ENCODE results near the gene CHD5. TPM values are rescaled to one million over a fixed set of nuclear protein-coding genes. Genes with fewer than 3 reads are reported as not detected.

The CHD5 gene
- total and polyA plus RNA-seq, 12 donors, result 0.07 to 56.5 (median 2.1) TPM; not detected in 2

DNA sequence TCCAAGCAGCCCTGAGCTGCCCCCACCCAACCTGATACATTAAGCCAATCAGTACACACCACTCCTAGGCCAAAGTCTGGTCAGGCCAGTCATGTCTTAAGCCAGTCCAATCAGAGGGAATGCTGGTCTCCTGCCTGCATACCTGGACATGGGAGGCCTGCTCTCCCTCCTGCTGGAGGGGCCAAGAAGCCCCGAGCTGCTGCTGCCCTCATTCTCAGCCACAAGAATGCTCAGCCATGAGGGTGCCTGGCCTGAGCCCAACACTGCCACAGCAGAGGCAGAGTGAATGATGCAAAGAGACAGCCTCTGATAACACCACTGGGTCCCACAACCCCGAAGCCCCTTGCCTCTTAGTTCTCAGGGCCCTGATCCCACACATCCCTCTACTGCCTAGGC is 23.0 kb downstream of the CHD5 start:
- Histone ChIP-seq H3K4me1 (replicated peaks in 1 of 2) (no peaks in the 10 kb centered on the region), H3K9me3 (replicated peaks in 1 of 3) (no peaks in the 10 kb centered on the region), H3K36me3 (replicated peaks in 1 of 2) (no peaks in the 10 kb centered on the region), H3K27me3 (no peaks in the 10 kb centered on the region), H3K27ac (no peak overlapping the region), H3K4me3 (no peak overlapping the region)
- TF ChIP-seq, protein P1, sequence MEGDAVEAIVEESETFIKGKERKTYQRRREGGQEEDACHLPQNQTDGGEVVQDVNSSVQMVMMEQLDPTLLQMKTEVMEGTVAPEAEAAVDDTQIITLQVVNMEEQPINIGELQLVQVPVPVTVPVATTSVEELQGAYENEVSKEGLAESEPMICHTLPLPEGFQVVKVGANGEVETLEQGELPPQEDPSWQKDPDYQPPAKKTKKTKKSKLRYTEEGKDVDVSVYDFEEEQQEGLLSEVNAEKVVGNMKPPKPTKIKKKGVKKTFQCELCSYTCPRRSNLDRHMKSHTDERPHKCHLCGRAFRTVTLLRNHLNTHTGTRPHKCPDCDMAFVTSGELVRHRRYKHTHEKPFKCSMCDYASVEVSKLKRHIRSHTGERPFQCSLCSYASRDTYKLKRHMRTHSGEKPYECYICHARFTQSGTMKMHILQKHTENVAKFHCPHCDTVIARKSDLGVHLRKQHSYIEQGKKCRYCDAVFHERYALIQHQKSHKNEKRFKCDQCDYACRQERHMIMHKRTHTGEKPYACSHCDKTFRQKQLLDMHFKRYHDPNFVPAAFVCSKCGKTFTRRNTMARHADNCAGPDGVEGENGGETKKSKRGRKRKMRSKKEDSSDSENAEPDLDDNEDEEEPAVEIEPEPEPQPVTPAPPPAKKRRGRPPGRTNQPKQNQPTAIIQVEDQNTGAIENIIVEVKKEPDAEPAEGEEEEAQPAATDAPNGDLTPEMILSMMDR (IDR thresholded peaks at IDR 0.05), result no peak
- no peak for TF ChIP-seq POLR2A (IDR thresholded peaks at IDR 0.05)
- DNase-seq, result no peak
- intact Hi-C loops (cut with DNase I), result no loop called here
- WGBS, 4 donors, result 46 to 72% (median 65%) methylated on average over 2 of the region's 2 CpGs; no CpG with 5 or more reads in 1 of the 4 donors

DNA sequence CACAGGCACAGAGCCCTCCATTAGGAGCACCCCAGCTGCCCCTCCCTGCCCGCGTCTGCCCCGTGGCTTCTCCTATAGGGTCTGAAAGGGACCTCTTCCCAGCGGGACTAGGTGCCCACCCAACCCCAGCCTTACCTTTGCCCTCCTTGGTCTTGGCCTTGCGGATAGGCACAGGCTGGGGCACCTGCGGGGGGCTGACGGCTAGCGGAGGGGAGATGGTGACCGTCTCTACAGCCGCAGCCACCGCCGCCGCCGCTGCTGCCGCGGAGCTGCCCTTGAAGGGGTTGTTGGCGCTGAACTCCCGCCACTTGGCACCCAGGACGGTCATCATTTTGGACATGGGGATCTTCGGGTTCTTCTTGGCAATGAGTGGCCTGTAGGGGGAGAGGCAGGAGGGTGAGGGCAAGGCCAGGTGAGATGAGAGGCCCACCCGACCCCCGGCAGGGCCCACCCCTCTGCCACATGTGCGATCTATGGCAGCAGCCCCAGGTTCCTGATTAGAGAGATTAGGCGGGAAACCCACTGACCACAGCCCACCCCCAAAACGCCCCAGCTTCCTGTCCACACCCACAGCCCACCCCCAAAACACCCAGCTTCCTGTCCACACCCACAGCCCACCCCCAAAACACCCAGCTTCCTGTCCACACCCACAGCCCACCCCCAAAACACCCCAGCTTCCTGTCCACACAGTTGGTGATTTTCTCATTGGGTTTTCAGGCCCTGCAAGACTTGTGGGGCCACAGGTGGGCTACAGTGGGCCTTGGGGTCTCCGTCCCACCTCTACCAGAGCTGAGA is 25.4 kb downstream of the CHD5 start:
- Histone ChIP-seq H3K4me3 (no peak overlapping the region), H3K27ac (no peak overlapping the region), H3K9me3 (replicated peaks in 1 of 3) (no peaks in the 10 kb centered on the region), H3K4me1 (replicated peaks in 1 of 2) (no peaks in the 10 kb centered on the region), H3K36me3 (replicated peaks in 1 of 2) (no peaks in the 10 kb centered on the region), H3K27me3 (no peaks in the 10 kb centered on the region)
- TF ChIP-seq, protein P1 (IDR thresholded peaks at IDR 0.05), result no peak
- TF ChIP-seq POLR2A (IDR thresholded peaks at IDR 0.05), result no peak
- 77 to 82% (median 80%) methylated on average over 6 to 26 of the region's 26 CpGs for WGBS, 4 donors
- intact Hi-C loops (cut with DNase I), result no loop called here
- DNase-seq, result no peak

DNA sequence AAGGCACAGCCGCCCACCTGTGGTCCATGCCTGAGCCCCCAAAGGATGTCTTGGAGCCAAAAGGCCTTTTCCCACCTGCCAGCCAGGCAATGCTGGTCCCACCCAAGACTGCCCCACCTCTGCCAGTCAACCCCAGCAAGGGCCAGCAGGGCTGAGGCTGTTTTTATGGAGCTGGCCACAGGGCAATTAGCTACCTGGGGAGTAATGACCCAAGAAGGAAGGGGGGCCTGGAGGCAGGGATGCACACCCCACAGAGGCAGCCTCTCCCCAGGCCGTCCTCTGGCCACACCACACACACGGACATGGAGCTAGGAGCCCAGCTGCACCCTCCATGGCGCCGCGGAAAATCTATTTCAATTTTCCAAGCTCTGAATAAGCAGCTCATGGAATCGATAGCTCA is 27.2 kb downstream of the CHD5 start:
- Histone ChIP-seq H3K27ac (no peak overlapping the region), H3K4me1 (replicated peaks in 1 of 2) (no peaks in the 10 kb centered on the region), H3K4me3 (no peak overlapping the region), H3K27me3 (peaks cover 4% of the 10 kb centered on the region), H3K9me3 (replicated peaks in 1 of 3) (no peaks in the 10 kb centered on the region), H3K36me3 (replicated peaks in 1 of 2) (no peaks in the 10 kb centered on the region)
- intact Hi-C loops (cut with DNase I), result no loop called here
- no peak for DNase-seq
- 70 to 98% (median 77%) methylated on average over 5 to 7 of the region's 7 CpGs for WGBS, 4 donors
- TF ChIP-seq POLR2A (IDR thresholded peaks at IDR 0.05), result no peak
- TF ChIP-seq, protein P1 (IDR thresholded peaks at IDR 0.05), result no peak

- Histone ChIP-seq H3K36me3 (replicated peaks in 1 of 2) (no peaks in the 10 kb centered on the region), H3K27me3 (peaks cover 8% of the 10 kb centered on the region), H3K4me3 (no peak overlapping the region), H3K4me1 (replicated peaks in 1 of 2) (no peaks in the 10 kb centered on the region), H3K9me3 (replicated peaks in 1 of 3) (no peaks in the 10 kb centered on the region), H3K27ac (no peak overlapping the region)
- no peak for TF ChIP-seq POLR2A (IDR thresholded peaks at IDR 0.05)
- TF ChIP-seq, protein P1 (IDR thresholded peaks at IDR 0.05), result no peak
- 75 to 80% (median 78%) methylated on average over 11 of the region's 11 CpGs for WGBS, 4 donors
- no peak for DNase-seq
- intact Hi-C loops (cut with DNase I), result no loop called here
Measured at GRCh38 chr1:6152181-6152580, 27.9 kb downstream of the CHD5 start.

Measured in adrenal gland (tissue), 12 donors.